ENCODE results near the gene PCDH9. TPM values are rescaled to one million over a fixed set of nuclear protein-coding genes. Genes with fewer than 3 reads are reported as not detected.

PCDH9 gene
- total RNA-seq, 1 donor from 2014 or later, result 64.4 TPM

DNA sequence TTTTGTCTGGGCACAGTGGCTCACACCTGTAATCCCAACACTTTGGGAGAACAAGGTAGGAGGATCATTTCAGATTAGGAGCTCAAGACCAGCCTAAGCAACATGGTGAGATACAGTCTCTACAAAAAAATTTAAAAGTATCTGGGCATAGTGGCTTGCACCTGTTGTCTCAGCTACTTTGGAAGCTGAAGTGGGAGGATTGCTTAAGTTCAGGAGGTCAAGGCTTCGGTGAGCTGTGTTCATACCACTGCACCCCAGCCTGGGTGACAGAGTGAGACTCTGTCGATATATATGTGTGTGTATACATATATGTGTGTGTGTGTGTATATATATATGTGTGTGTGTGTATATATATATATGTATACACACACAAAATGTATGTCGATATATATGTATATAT is 833.0 kb downstream of the PCDH9 start:
- FAIRE-seq (no peak), DNase-seq (ENCODE audit: low spot score in 2 of 2) (no peak)

DNA sequence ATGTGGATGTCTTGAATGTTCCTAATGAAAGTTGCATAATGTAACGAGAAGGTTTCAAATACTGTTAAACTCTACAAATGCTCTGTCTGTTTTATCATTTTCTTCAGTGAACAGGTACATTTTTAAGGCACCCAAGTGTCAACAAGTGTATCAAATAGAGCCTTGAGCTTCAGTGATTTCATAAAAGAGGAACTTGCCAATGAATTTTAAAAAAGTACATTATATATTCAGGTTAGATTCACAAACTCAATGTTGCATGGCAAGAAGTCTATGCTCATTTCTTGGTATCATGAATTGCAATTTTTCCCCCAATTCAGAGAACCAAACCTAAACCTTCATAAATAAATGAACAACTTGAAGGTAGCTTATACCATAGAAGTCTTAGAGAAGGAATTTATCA is 838.8 kb downstream of the PCDH9 start:
- FAIRE-seq, result no peak

DNA sequence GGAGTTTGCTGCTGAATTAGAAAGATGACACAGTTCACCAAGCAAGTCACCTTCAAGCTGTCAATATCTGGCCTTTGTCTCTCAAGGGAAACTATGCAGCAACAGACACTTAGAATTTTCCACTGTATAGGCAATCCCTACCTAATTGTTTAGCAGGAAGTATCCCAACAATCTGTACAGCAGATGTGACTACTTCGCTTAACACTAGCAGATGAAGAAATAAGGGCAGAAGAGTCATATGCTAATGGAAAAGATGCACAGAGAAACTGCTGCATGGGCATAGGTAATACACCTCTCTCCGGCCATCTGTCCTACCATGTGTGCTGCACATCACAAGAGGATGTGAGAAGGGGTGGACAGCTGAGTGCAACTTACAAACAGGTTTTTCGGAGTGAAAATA is 851.2 kb downstream of the PCDH9 start:
- FAIRE-seq (no peak), DNase-seq (ENCODE audit: low spot score in 2 of 2) (no peak)

More for the DNA sequence above, 838.8 kb downstream of the PCDH9 start:
- DNase-seq (ENCODE audit: low spot score in 2 of 2), result no peak

DNA sequence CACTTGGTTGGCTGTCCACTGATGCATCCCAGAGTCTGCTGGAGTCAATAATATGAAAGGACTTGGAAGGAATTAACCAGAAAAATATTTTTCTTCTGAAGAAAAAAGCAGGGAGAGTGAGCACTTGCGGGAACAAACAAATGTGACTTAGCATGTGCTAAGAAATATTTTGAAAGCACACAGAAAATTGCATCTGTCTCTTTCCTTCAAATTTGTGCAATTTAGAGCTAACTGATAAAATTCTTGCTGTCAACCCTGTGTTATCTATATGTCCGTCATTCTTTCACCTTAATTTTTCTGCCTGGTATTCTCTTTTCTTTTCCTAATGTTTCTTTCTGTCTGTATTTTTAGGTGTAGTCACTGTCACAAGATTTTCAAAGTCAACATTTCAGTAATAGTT is 852.6 kb downstream of the PCDH9 start:
- no peak for FAIRE-seq
- no peak for DNase-seq (ENCODE audit: low spot score in 2 of 2)

DNA sequence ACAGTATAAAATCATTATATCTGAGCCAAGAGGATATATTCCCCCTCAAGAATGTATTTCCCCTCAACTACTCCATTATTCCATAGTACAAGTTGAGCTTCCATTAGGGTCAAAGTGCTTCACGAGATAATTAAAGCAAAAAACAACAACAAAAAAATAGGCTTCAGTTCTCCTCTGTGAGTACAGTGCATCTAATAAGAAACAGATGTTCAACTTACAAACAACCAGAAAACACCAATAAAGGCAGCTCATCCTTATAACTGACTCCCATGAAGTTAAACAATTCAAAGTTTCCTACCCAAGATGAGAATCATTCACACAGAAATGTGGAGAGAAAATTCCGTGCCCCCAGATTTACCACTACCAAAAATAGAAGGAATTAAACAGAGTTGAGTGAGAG is 854.4 kb downstream of the PCDH9 start:
- no peak for DNase-seq (ENCODE audit: low spot score in 2 of 2)
- no peak for FAIRE-seq

DNA sequence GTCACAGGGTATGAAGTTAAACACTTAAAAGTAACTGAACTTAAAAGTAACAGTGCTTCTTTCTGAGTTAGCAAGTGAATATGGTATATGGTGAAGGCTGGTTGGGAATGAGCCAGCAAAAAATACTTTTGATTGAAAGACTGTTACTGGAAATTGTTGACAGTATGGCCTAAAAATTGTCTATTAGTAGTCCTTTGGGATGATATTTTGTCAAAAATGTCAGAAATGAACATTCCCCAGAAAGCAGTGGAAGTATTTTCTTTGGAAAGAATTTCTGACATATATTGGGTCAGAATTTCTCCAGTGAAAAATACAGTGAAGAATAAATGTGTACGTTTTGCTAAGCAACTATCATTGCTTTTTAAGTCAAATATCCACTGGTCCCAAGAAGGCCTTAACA is 860.5 kb downstream of the PCDH9 start:
- no peak for DNase-seq (ENCODE audit: low spot score in 2 of 2)
- FAIRE-seq, result no peak

DNA sequence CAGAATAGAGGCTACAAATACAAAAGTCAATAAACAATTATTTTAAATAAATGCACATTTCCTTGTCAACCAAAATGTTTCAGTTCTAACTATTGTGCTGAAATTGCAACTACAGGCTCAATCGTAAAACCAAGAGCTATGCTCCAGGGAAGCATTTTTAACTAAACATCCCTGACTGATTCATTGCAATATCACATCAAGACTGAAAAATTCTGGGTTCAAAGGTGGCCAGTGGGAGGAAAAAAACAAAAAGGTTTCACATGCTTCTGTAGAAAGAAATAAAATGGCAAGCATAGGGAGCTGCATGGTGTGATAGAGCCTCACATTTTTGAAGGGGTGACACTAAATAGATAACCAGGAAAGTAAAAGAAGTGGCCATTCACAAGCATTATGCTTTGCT is 862.8 kb downstream of the PCDH9 start:
- FAIRE-seq, result no peak
- DNase-seq (ENCODE audit: low spot score in 2 of 2), result no peak

DNA sequence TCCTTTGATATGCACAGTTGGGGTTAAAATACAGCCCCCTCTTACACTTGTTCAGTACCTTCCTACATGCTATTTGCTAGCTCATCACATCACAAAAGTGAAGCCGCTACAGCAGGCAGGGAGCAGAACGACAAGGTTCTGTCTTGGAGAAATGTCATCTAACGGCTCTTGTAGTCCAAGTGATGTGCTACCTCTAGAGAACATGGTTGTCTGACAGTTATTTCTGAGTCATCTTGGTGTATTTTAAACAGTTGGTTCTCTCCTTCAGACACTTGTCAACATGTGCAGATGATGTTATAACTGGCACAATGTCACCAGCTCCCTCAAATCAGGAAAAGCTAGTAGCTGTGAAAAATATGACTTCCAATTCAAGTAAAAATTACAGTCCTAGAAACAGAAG is 865.0 kb downstream of the PCDH9 start:
- no peak for FAIRE-seq
- DNase-seq (ENCODE audit: low spot score in 2 of 2), result no peak

DNA sequence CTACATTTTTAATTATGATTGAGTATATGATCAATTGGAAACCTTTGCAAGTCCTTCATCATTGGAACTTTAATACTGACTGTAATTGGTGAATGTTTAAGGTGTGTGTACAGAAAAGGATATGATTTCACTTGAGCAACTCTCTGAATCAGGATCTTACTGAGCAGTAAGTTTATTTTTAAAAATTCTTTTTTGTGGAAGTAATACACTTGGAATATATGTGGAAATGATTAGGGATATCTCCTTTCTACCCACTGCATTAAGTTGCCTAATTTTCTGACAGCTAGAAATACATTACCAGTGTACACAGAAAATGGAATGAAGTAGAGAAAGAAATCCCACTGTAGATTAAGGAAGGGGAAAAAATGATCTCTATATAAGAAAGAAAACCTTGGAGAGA is 865.8 kb downstream of the PCDH9 start:
- FAIRE-seq, result no peak
- no peak for DNase-seq (ENCODE audit: low spot score in 2 of 2)

DNA sequence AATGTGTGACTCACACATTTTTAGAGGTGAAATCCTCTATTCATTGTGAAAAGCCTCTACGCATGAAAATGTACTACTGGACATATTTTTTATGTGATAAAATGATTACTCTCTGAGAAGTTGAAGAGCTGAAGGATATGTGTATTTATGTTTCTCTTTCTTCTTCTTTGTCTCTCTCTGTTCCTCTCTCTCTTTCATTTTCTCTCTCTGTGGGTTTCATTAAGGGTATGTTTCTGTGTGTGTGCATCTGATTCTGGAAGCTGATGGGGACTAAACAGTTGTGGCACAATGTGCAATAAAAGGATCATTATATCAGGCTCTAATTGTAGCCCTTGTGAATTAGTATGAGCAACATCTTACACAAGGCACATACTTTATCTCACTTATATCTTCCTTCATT is 867.7 kb downstream of the PCDH9 start:
- FAIRE-seq (no peak), DNase-seq (ENCODE audit: low spot score in 2 of 2) (no peak)

DNA sequence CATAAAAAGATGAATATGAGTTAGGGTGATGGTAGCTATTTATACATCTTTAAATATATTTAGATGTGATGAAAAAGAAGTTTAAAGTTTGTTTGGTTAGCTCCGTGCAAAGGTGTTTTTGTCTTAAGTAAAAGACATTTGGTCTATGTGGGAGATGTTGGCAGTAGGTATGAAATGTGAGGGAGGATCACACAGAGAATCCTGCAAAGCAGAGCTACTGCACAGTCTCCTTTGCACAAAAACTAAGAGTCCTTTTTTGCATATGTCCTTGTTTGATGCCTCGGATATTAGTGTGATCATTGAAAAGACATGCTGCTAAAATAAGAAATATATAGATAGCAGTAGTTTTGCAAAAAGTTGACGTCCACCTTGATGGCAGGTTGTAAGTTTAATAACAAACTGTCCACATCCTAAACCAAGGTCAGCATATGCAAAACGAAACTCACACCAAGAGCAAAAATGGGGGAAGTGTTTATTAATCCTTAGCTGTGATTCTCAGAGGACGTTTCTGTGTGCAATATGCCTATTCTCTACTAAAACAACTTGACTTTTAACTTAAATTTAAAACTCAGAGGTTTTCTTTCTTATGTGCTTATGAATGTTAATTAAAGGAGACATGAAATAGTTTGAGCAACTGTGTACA is 870.1 kb downstream of the PCDH9 start:
- DNase-seq (ENCODE audit: low spot score in 2 of 2) (no peak), FAIRE-seq (no peak)

DNA sequence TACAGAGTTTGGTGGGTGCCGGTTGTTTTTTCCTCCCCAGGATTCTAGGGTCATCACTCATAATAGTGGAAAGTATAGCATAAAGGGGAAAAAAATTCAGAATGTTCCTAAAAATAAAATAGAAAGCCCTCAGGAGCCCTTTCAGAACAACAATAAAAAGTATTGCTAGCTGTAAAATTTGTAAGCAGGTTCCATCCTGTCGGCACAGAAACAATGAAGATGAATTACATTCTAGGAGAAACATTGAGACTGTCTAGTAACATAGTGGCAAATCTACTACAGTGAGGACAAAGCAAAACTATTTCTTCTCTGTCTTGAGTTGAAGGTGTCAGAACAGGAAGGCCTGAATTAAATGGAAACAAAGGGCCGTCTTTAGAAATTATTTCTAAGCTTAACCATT is 870.7 kb downstream of the PCDH9 start:
- DNase-seq (ENCODE audit: low spot score in 2 of 2) (no peak), FAIRE-seq (no peak)

DNA sequence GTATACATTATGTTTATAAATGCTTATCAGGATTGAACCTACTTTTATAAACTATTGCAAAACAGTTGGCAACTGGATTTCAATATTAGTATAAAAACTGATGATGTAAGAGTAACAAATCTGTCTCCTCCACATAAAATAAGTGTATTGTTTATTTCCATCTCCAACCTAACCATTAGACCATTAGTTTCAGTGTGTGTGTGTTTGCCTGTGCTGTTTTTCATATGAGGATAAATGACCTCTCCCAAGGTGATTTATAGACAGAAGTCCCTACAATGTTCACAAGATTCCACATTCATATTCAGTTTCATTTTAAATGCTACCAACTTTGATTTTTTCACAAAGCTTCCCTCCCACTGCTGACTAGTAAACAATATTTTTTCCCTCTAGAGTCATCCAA is 871.6 kb downstream of the PCDH9 start:
- no peak for FAIRE-seq

DNA sequence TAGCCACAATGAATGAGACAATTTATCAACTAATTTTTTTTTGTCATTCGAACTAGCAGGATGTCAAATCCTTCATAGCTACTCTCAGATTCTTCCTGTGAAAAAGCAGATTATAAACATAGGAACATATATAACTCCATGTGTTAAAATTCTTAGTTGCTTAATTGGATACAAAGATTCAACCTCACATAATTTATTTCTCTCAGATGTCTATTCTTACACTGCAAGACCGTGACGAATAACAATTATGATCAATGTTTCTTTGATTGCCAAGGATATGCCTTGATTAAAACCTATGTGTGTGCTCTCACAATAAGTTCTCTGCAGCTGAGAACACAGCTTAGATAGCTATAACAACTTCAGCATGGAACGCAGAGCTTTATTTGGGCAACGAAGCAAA is 872.7 kb downstream of the PCDH9 start:
- FAIRE-seq, result no peak
- no peak for DNase-seq (ENCODE audit: low spot score in 2 of 2)

More for the DNA sequence above, 871.6 kb downstream of the PCDH9 start:
- DNase-seq (ENCODE audit: low spot score in 2 of 2), result no peak

DNA sequence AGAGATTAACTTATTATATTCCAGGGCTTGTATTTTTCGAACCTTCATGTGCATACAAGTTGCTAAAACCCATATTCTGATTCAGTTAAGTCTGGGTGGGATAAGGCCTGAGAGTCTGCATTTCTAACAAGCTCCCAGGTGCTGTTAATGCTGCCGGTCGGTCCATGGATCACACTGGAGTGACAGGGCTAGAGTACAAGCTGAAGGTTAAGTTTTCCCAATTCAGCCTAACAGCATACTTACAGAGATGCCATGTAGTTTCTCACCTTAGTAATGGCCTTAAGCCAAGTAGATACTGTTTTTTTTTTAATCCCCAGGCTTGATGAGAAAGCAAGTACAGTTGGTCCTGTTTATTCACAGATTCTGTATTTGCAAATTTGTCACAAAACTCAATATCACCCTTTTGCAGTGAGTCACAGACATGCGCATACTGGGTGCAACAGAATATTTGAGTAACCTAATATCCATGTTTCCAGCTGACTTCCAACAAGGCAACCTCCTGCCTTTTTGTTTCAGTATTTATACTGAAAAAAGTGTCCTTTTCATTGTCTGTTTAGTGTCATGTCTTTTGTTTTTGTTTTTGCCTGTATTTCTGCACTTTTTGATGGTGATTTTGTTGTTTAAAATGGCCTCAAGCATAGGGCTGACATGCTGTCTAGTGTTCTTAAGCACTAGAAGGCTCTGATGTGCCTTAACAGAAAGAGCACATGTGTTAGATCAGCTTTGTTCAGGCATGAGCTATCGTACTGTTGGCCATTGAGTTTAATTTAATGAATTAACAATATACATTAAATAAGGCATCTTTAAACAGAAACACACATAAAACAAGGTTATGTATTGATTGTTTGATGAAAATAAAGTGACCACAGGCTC is 875.0 kb downstream of the PCDH9 start:
- DNase-seq (ENCODE audit: low spot score in 2 of 2) (no peak), FAIRE-seq (no peak)

DNA sequence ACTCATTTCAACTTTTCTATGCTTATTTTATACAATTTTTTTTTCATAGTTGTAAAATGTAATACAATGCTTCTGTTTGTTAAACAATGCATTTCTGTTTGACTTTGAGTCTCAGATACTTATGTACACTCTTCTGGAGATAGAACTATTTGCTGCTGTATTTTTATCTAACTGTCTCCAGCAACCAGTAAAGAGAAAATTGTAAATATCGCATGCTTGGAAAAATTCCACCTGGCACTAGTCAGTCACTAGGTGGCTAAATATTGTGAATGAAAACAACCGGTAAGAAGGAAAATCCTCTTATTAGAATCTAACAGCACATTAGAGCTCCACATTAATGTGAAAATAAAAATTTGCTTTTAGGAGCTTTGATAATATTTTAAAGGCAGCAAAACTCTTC is 876.5 kb downstream of the PCDH9 start:
- DNase-seq (ENCODE audit: low spot score in 2 of 2), result no peak

DNA sequence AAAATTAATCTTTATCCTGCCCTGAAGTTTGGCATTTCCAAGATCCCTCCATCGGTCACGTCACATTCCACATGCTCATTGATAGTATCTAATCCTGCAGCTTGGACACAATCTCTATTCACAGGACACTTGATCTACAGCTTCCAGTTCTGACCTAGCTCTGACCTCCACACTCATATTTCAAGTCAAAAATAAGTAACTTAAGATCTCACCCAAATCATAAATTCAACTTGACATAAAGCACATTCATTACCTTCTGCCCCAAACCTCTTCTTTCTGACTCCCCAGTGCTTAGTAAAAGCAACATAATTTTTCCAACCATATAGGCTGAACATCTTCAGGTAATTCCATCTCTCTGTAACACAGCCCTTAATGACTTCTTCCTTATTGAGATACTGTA is 880.2 kb downstream of the PCDH9 start:
- FAIRE-seq (no peak), DNase-seq (ENCODE audit: low spot score in 2 of 2) (no peak)

More for the DNA sequence above, 876.5 kb downstream of the PCDH9 start:
- FAIRE-seq, result no peak

DNA sequence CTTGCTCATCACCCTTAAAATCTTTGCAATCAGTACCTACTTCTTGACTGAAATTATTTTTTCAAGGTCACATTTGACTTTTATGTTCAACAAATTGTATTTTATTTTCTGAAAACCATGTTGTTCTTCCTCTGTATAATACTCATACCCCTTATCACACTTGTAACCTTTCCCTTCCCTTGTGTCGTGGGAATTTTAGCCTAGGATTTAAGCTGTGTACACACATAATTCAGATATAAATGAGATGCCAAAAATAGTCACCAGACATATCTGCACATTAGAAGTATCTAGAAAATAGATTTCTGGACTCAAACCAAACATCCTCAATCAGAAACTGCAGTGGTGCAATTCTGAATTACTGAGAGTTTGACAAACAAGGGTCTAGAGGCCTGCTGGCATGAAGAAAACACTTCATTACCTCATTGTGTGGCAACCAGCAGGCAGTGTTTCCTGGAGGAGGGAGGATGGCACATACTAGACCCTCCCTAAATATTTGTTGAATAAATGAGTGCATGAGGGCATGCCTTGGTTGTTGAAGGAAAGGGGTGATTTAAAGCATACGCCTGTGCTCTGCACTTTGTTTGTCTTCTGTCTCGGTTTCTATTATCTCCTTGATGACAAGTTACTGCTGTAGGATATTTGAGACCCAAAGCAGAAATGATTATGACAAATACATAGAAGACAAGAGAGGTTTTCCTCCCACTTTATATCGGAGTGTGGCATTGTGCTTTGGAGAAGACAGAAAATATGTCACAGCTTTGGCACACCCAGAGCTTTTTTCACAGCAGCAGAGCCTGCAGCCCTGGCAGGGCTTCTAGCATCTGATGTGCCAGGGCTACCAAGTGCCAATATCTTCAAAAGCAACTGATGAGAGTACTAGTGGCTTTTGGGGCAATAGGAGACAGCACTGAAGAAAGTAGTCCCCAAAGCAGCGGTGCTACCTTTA is 881.1 kb downstream of the PCDH9 start:
- FAIRE-seq (no peak), DNase-seq (ENCODE audit: low spot score in 2 of 2) (no peak)

DNA sequence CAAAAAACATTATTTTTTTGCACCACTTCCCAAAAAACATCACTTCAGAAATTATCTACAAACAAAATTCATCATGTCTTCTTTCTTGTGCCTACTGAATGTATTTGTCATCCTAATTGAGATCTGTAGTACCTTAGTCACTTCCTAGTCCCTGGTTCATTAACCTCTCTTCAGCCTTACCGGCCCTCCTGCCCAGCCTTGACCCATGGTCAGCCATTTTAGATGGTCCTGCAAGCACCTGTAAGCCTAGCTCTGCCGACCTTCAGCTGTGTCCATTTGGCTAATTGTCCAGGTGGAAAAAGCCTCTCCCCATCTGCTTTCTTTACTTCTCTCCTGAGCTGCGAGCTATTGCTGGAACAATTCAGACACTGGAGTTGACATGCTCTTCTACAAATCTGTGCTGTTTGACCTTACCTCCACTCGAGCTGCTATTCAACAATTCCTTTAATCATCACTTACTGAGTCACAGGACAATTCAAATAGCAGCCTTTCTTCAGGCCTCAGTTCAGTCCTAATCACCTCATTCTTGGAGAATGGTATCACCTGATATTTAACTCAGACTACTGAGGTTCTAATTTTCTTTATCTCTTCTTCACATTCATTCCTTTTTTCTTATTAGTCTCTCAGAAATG is 882.5 kb downstream of the PCDH9 start:
- no peak for DNase-seq (ENCODE audit: low spot score in 2 of 2)
- no peak for FAIRE-seq

DNA sequence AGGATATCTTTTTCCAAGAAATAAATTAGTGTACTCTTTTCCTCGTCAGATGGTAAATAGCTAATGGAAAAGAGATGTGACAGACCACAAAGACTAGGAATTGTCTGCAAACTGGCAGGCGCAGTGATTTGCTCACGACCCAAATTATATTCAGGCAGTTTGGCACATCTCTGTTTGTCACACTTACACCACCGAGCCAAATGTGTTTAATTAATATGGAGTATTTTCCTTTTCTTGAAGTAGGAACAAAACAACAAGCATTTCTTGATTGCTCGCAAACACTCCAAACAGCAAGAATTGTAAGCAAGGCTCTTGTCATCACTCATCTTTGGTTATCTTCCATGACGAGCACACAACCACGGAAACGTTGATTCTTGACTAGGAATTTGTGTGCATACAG is 884.2 kb downstream of the PCDH9 start:
- DNase-seq (ENCODE audit: low spot score in 2 of 2), result no peak
- FAIRE-seq, result no peak

DNA sequence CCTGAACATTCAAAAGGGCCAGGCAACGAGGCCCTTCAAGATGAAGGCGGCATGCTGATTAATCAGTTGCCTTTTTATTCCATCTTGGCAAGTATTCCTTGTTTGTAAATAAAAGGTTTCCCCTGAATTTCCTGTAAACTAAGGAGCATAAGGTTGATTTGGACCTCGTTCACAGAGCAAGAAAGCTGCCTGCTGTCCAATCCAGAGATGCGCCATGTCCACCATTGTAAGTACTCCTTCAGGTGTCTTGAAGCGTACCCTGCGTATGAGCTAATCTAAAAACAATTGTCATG is 884.7 kb downstream of the PCDH9 start:
- no peak for DNase-seq (ENCODE audit: low spot score in 2 of 2)
- FAIRE-seq, result no peak

Data from frontal cortex (tissue), 4 donors.